GM10248 (cell line): ENCODE measurements around the gene LAIR2.

Experiments used
- CTCF ChIA-PET: fragments of 300-600 bp; sonication (Branson Sonifier 250); formaldehyde crosslinking; extraction: SDS; loops from one replicate; lab custom pipeline; 2021; ENCODE audit warnings: antibody characterized with exemption; lab: Yijun Ruan, JAX
- POLR2A ChIA-PET: fragments of 350-650 bp; sonication (Branson Sonifier 250); formaldehyde crosslinking; extraction: SDS; loops from one replicate; lab custom pipeline; 2020; ENCODE audit warnings: antibody characterized with exemption; lab: Yijun Ruan, JAX
- DNase-seq: peaks from one replicate; pipeline ENCODE4 v3.0.0; 2012; ENCODE audit errors: extremely low spot score
- CTCF ChIP-seq: IDR thresholded peaks from 2 replicates; pipeline ENCODE4 v1.5.1; 2012; ENCODE audit warnings: mild to moderate bottlenecking, low read depth; ENCODE audit errors: extremely low read depth, missing control alignments, control extremely low read depth

LAIR2 gene

GRCh38 chr19:54461210-54461609 is 41.4 kb upstream of the LAIR2 start:
- no peak for DNase-seq
- ChIA-PET POLR2A (interaction anchor here (0.7 to 3.0 kb wide), 2 partner anchors 12 to 607 kb away, joined by 4 to 20 read pairs; partner anchors contain the start of gene LENG8), CTCF (no interaction called here)
- no peak for TF ChIP-seq CTCF

DNA sequence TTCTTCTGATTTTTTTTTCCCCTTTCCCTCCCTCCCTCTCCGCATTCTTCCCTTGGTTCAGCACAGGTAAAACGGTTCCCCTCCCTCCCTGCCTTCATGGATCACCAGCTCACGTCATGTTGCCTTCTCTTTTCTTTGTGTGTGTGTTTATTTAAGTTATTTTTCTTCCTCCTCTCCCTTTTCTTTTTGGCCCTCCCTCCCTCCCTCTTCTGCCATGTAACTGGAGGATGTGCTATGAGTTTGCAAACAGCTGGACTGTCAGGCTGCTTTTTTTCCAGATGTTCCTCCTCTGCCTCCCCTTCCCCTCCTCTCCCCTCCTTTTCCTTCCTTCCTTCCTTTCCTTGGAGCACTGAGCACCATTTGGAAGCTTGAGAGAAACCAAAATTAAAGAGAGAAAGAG is 41.0 kb upstream of the LAIR2 start:
- TF ChIP-seq CTCF = no peak
- ChIA-PET CTCF (interaction anchor here (2.6 kb wide), 1 partner anchor 11 kb away, joined by 11 read pairs; no protein-coding TSS in a partner anchor), POLR2A (interaction anchor here (0.5 to 3.0 kb wide), 3 partner anchors 13 to 606 kb away, joined by 3 to 20 read pairs (median 4); partner anchors contain the start of gene LENG8)
- DNase-seq = no peak

DNA sequence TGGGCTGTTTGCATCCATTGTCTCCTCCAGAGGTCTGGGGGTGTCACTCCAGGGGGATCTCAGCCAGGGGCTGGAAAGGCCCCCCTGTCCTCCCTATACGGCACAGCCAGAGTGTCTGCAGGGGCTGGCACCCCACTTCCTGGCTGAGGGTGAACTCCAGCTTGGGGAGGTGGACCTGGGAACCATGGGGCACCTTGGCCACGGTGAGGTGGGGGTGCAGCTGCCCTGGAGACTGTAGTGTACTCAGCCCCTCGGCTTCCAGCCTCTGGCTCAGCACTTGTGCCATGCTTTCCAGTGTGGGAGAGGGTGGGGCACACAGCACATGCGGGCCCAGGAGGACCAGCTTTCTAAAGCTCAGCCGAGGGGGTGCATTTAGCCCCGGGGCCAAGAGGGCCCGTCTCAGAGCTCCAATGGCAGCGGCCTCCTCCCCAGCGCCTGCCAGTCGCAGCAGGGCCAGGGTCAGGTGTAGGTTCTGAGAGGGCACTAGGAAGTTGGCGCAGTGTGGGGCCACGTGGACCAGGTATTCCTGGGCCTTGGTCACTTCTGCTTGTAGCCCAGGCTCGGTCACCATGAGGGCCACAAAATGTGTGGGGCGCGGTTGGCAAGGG is 40.5 kb upstream of the LAIR2 start:
- POLR2A ChIA-PET = interaction anchor here (0.5 to 3.0 kb wide), 5 partner anchors 8 to 766 kb away, joined by 3 to 20 read pairs (median 4); partner anchors contain the start of gene LENG8
- DNase-seq = no peak
- TF ChIP-seq CTCF = no peak
- CTCF ChIA-PET = interaction anchor here (2.6 kb wide), 1 partner anchor 11 kb away, joined by 11 read pairs; no protein-coding TSS in a partner anchor

DNA sequence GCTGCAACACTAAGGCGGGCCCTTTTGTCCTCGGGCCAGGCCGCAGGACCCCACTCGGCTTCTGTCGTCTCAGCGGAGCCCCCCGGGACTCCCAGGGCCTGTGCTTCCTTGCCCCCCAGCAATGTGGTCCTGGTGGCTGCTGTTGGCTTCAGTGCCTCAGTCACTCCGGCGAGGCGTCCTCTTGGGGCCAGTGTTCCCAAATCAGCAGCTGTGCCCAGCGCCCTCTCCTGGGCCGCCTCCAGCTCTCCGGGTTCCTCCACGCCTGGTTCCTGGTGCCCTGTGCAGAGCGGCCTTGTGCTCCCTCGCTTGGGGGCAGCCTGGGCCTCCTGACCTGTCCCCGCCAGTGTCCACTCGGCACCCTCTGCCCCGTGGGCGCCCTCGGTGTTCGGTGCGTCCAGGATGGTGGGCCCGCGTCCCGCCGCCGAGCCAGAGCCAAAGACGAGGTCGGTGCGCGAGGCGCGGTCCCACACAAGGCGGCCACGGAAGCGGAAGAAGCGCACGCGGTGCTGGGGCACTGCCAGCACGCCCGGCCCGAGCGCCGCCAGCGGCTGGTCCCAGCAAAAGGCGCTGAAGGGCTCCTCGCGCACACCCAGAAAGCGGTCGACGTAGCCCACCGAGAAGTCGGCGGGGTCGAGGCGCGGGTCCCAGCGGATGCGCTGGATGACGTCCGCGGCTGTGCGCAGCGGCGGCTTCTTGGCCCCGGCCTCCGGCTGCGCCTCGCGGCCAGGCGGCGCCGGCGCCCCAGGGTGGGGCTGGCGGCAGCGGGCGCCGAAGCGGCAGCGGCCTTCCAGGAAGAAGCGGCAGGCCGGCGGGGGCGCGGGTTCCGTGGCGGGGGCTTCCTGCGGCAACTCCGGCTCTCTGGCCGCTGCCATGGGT is 39.7 kb upstream of the LAIR2 start:
- POLR2A ChIA-PET = interaction anchor here (0.6 to 3.0 kb wide), 8 partner anchors 9 to 945 kb away, joined by 3 to 20 read pairs (median 3); partner anchors contain the start of genes CDC42EP5, LENG8 and UBE2S
- peak; percentile 47 for TF ChIP-seq CTCF
- peak; percentile 47 for DNase-seq
- CTCF ChIA-PET = interaction anchor here (2.6 kb wide), 1 partner anchor 12 kb away, joined by 11 read pairs; no protein-coding TSS in a partner anchor

- ChIA-PET POLR2A (interaction anchor here (0.5 to 3.0 kb wide), 9 partner anchors 10 to 944 kb away, joined by 3 to 20 read pairs (median 3); partner anchors contain the start of genes CDC42EP5, LENG8 and UBE2S), CTCF (interaction anchor here (0.7 to 2.6 kb wide), 3 partner anchors 10 to 15 kb away, joined by 3 to 11 read pairs (median 4); no protein-coding TSS in a partner anchor)
- no peak for TF ChIP-seq CTCF
- DNase-seq = peak; percentile 92
Measured at GRCh38 chr19:54463531-54464043, 39.0 kb upstream of the LAIR2 start, which contains the start of gene LENG9. Gene LENG9 (minus strand): TSS chr19:54463778. CDS start chr19:54463526, 252 bp downstream.

DNA sequence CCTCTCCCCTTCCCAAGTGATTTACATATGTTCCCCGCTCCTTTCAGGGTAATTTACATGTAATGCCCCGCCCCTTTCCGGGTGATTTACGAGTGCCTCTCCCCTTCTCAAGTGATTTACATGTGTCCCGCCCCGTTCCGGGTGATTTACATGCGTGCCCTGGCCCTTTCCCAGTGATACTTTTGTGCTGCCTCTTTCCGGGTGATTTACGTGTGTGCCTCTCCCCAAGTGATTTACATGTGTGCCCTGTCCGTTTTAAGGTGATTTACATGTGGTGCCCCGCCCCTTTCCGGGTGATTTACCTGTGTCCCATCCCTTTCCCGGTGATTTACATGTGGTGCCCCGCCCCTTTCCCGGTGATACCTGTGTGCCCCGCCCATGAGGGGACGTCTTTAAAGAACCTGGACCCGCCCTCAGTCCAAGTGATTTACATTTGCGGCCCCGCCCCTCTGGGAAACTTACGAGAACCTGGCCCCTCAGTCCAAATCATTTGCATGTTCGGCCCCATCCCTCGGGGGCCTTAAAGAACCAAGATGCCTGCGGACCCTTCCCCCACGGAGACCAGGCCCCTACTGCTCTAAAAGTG is 38.5 kb upstream of the LAIR2 start:
- ChIA-PET POLR2A (interaction anchor here (0.5 to 3.0 kb wide), 8 partner anchors 9 to 211 kb away, joined by 3 to 20 read pairs (median 3); partner anchors contain the start of genes CDC42EP5 and LENG8), CTCF (interaction anchor here (0.7 to 2.6 kb wide), 3 partner anchors 11 to 16 kb away, joined by 3 to 11 read pairs (median 4); no protein-coding TSS in a partner anchor)
- DNase-seq = peak; percentile 85
- TF ChIP-seq CTCF = no peak
